ENCODE results near the gene ACRV1.

ACRV1 gene

DNA sequence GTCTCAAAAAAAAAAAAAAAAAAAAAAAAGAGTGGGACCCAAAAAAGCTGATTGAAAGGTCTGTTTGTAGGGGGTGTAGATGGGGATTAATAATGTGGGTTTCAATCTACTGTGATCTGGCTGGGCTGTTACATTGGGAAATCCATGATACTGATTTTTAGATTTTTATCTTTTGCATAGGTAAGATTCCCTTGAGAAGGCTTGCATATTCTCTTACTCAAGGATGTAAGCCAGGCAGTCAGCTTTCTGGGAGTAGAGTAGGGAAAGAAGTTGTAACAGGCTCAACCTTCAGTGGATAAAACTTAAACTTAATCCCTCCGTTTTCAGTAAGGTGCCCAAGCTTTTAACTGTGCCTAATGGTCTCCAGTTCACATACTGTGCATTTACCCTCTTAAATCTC lies 57.6 kb downstream of the ACRV1 start:
- H3K4me3 Mint-ChIP-seq: no peak overlapping the region
- peaks cover 20% of the 10 kb centered on the region for H3K4me1 Mint-ChIP-seq
- no peaks in the 10 kb centered on the region for H3K27me3 Mint-ChIP-seq
- no peaks in the 10 kb centered on the region for H3K9me3 Mint-ChIP-seq
- H3K27ac Mint-ChIP-seq: peak overlapping the region; percentile 76
- peaks cover 6% of the 10 kb centered on the region for H3K36me3 Mint-ChIP-seq

DNA sequence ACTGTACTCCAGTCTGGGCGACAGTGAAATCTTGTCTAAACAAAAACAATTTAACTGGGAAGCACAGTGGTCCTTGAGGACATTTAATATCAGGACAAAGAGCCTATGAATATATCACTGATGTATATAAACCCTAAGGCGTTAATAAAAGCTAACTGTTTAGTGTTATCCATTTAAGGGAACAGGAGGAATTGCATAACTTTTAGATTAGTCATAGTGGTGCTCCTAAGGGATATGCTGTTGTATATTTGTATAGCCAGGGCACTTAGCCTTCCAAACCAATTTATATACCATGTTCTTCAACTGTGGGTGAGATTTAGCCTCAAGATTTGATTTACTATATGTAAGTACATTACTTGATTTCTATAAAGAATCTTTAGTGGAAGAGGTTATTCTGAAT lies 58.7 kb downstream of the ACRV1 start:
- peaks cover 2% of the 10 kb centered on the region for H3K36me3 Mint-ChIP-seq
- H3K4me1 Mint-ChIP-seq: peaks cover 15% of the 10 kb centered on the region
- no peaks in the 10 kb centered on the region for H3K9me3 Mint-ChIP-seq
- H3K27ac Mint-ChIP-seq: no peak overlapping the region
- H3K4me3 Mint-ChIP-seq: no peak overlapping the region
- no peaks in the 10 kb centered on the region for H3K27me3 Mint-ChIP-seq

Data from activated naive CD4-positive, alpha-beta T cell treated with anti-CD3 and anti-CD28 coated beads, Interleukin-2, amount 50 U/mL, for 24 hours (primary cell).